HG02885 (cell line): ENCODE results near the gene ATF3.

Experiments used
- ATAC-seq: cut with Tn5 transposase; IDR thresholded peaks from one replicate; pipeline ENCODE4 v1.9.1; 2021; ENCODE audit warnings: mild to moderate bottlenecking; ENCODE audit not compliant: unreplicated experiment, poor library complexity

The ATF3 gene

GRCh38 chr1:212607913-212608391, 609 bp upstream of the ATF3 start:
- ATAC-seq = peak; percentile 5

GRCh38 chr1:212608959-212609700, 569 bp downstream of the ATF3 start:
- ATAC-seq = peak; percentile 16

- ATAC-seq = no peak
These were observed 1.4 kb downstream of the ATF3 start for GRCh38 chr1:212609701-212610574.

- no peak for ATAC-seq
These were observed 2.0 kb downstream of the ATF3 start for GRCh38 chr1:212610575-212610967.

- ATAC-seq = no peak
These were observed 2.7 kb downstream of the ATF3 start for GRCh38 chr1:212611000-212611948.

GRCh38 chr1:212612041-212612961, 3.7 kb downstream of the ATF3 start:
- no peak for ATAC-seq

GRCh38 chr1:212613440-212614335, 5.1 kb downstream of the ATF3 start:
- ATAC-seq = no peak

GRCh38 chr1:212614453-212615200, 6.1 kb downstream of the ATF3 start:
- no peak for ATAC-seq

GRCh38 chr1:212615201-212615470, 6.6 kb downstream of the ATF3 start:
- no peak for ATAC-seq

GRCh38 chr1:212618466-212619210, 10.1 kb downstream of the ATF3 start:
- ATAC-seq = no peak

GRCh38 chr1:212620293-212620692, 11.7 kb downstream of the ATF3 start:
- ATAC-seq = no peak

- no peak for ATAC-seq
These were observed 12.7 kb downstream of the ATF3 start for GRCh38 chr1:212621043-212621948.

- ATAC-seq = no peak
These were observed 13.4 kb downstream of the ATF3 start for GRCh38 chr1:212621949-212622305.

- ATAC-seq = no peak
These were observed 13.9 kb downstream of the ATF3 start for GRCh38 chr1:212622467-212622866.

- no peak for ATAC-seq
These were observed 14.3 kb downstream of the ATF3 start for GRCh38 chr1:212622906-212623305.

- ATAC-seq = no peak
These were observed 15.0 kb downstream of the ATF3 start for GRCh38 chr1:212623603-212624002.
